Calu3 (cell line): ENCODE measurements around the gene AHCYL1. TPM values are rescaled to one million over a fixed set of nuclear protein-coding genes. Genes with fewer than 3 reads are reported as not detected.

Source experiments
- BruUV-seq: library from RNA; stranded (reverse); fragments of 400-500 nt; replicated peaks from 2 replicates; lab custom pipeline; 2021; lab: Mats Ljungman, UMichigan
- CTCF ChIA-PET: fragments of 300-600 bp; sonication (Branson Sonifier 250); formaldehyde crosslinking; loops from one replicate; lab custom pipeline; 2022; ENCODE audit warnings: antibody characterized with exemption; lab: Charles Lee
- DNase-seq: peaks from one replicate; pipeline ENCODE4 v3.0.0; 2022
- H3K27ac Mint-ChIP-seq: one replicate; pipeline ENCODE4 v1.8.0; 2022; ENCODE audit warnings: mixed read lengths; ENCODE audit not compliant: unreplicated experiment
- H3K27me3 Mint-ChIP-seq: one replicate; pipeline ENCODE4 v1.8.0; 2022; ENCODE audit warnings: mixed read lengths; ENCODE audit not compliant: unreplicated experiment
- H3K36me3 Mint-ChIP-seq: one replicate; pipeline ENCODE4 v1.8.0; 2022; ENCODE audit warnings: mild to moderate bottlenecking, moderate library complexity, mixed read lengths; ENCODE audit not compliant: insufficient read depth, unreplicated experiment
- H3K4me1 Mint-ChIP-seq: one replicate; pipeline ENCODE4 v1.8.0; 2022; ENCODE audit warnings: mild to moderate bottlenecking, low read depth, mixed read lengths; ENCODE audit not compliant: unreplicated experiment
- H3K4me3 Mint-ChIP-seq: one replicate; pipeline ENCODE4 v1.8.0; 2022; ENCODE audit warnings: mild to moderate bottlenecking, low read depth, moderate library complexity, mixed read lengths; ENCODE audit not compliant: unreplicated experiment
- H3K9me3 Mint-ChIP-seq: one replicate; pipeline ENCODE4 v1.8.0; 2022; ENCODE audit warnings: low read depth, mixed read lengths; ENCODE audit not compliant: unreplicated experiment
- CTCF ChIP-seq: fragments of 200-600 bp; IDR thresholded peaks from one replicate; pipeline ENCODE4 v1.8.0; 2022; ENCODE audit warnings: antibody characterized with exemption; ENCODE audit not compliant: unreplicated experiment
- intact Hi-C: fragments of 100-400 bp; cut with micrococcal nuclease; formaldehyde crosslinking; loops from one replicate; pipeline ENCODE4 v1.10.0; 2022; ENCODE audit not compliant: unreplicated experiment
- total RNA-seq: library from RNA; stranded (reverse); gene quantifications from 2 replicates; pipeline ENCODE4 v1.2.3, GENCODE V29; 2022

The AHCYL1 gene
- total RNA-seq, 1 experiment from 2014 or later, result 56.5 TPM

- Mint-ChIP-seq H3K27me3 (no peaks in the 10 kb centered on the region), H3K27ac (no peak overlapping the region), H3K4me1 (no peaks in the 10 kb centered on the region), H3K9me3 (no peaks in the 10 kb centered on the region), H3K36me3 (no peaks in the 10 kb centered on the region), H3K4me3 (no peak overlapping the region)
- intact Hi-C loops, result no loop called here
- CTCF ChIA-PET, result no interaction called here
- DNase-seq, result no peak
- BruUV-seq, result no TSS peak
- no peak for TF ChIP-seq CTCF
Observed at GRCh38 chr1:110061341-110061740, 76.8 kb downstream of the AHCYL1 start.

DNA sequence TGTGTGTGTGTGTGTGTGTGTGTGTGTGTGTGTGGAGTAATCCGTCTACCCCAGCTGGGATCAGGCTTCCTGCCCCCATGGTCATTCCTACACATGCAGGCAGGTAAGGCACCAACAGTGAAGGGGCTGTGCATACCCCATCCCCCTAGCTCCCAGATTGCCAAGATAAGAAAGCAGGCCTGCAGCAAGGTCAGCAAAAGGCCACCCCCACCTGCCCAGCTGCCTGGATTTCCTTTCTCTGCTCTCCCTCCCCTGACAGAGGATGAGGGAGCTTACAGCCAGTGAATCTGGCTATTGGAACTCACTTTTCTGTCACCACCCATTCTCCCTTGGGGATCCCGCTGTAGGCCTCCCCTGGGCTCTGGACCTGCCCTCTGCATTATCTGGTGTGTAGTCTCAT is 78.0 kb downstream of the AHCYL1 start:
- H3K27ac Mint-ChIP-seq, result no peak overlapping the region
- no peaks in the 10 kb centered on the region for H3K9me3 Mint-ChIP-seq

GRCh38 chr1:110063781-110064180 is 79.2 kb downstream of the AHCYL1 start:
- no peaks in the 10 kb centered on the region for H3K4me1 Mint-ChIP-seq
- H3K9me3 Mint-ChIP-seq, result no peaks in the 10 kb centered on the region
- H3K36me3 Mint-ChIP-seq, result no peaks in the 10 kb centered on the region
- DNase-seq, result no peak
- TF ChIP-seq CTCF, result no peak
- no TSS peak for BruUV-seq
- intact Hi-C loops, result no loop called here
- H3K4me3 Mint-ChIP-seq, result no peak overlapping the region
- CTCF ChIA-PET, result no interaction called here
- no peak overlapping the region for H3K27ac Mint-ChIP-seq
- H3K27me3 Mint-ChIP-seq, result no peaks in the 10 kb centered on the region

More for the DNA sequence above, 78.0 kb downstream of the AHCYL1 start:
- TF ChIP-seq CTCF, result no peak
- H3K4me3 Mint-ChIP-seq, result no peak overlapping the region
- CTCF ChIA-PET, result interaction anchor here (0.6 kb wide), 1 partner anchor 18 kb away, joined by 3 read pairs; no protein-coding TSS in a partner anchor
- no peaks in the 10 kb centered on the region for H3K4me1 Mint-ChIP-seq
- no peaks in the 10 kb centered on the region for H3K36me3 Mint-ChIP-seq
- no peak for DNase-seq
- no peaks in the 10 kb centered on the region for H3K27me3 Mint-ChIP-seq
- intact Hi-C loops, result no loop called here
- BruUV-seq, result no TSS peak

- Mint-ChIP-seq H3K27ac (no peak overlapping the region), H3K27me3 (no peaks in the 10 kb centered on the region), H3K9me3 (no peaks in the 10 kb centered on the region), H3K4me3 (no peak overlapping the region), H3K36me3 (no peaks in the 10 kb centered on the region), H3K4me1 (no peaks in the 10 kb centered on the region)
- no TSS peak for BruUV-seq
- TF ChIP-seq CTCF, result no peak
- CTCF ChIA-PET, result no interaction called here
- intact Hi-C loops, result no loop called here
- DNase-seq, result no peak
Observed at GRCh38 chr1:110064576-110065337, 80.2 kb downstream of the AHCYL1 start.
